Uterus (tissue), 2 donors: ENCODE data around the gene CACNB2.

ENCODE experiments used
- CTCF ChIP-seq, 4 experiments: fragments of 200-600 bp in 2 of 4; fragments of 450-650 bp in 2 of 4; sonication (generic) in 2 of 4; IDR thresholded peaks; one replicate each; pipeline ENCODE4 v1.5.1; 2016 to 2019; ENCODE audit warnings: antibody characterized with exemption in 4 of 4, mild to moderate bottlenecking in 2 of 4, moderate library complexity in 1 of 4
- POLR2A ChIP-seq, 2 donors: fragments of 450-650 bp; IDR thresholded peaks; one replicate each; pipeline ENCODE4 v1.6.1; 2016; ENCODE audit warnings: antibody characterized with exemption in 2 of 2, mild to moderate bottlenecking in 1 of 2, moderate library complexity in 1 of 2

DNA sequence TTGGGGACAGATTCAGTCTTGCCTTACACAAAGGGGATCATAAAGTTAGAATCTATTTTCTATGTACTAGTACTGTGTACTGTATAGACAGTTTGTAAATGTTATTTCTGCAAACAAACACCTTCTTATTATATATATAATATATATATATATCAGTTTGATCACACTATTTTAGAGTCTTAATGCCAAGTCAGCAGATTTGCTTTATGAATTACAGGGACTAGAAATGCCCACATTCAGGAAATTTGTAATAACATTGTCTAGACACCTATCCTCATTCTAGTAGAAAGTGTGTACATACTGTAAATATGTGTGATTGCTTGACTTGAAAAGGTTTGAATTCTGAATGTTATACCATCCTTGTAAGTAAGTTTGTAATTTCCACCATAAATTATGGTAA is 400.0 kb downstream of the CACNB2 start:
- TF ChIP-seq CTCF (IDR thresholded peaks at IDR 0.05) (no peak), POLR2A (IDR thresholded peaks at IDR 0.05) (no peak)
